Osteoblast (primary cell): ENCODE results near the gene ITGA3. TPM values are rescaled to one million over a fixed set of nuclear protein-coding genes. Genes with fewer than 3 reads are reported as not detected.

ENCODE experiments used
- DNase-seq: peaks from one replicate; pipeline ENCODE4 v3.0.0; 2011; ENCODE audit warnings: low spot score, mixed read lengths; ENCODE audit not compliant: insufficient read length; ENCODE audit errors: missing footprints
- H2AFZ ChIP-seq: 2 replicates; pipeline ENCODE4 v1.6.0; 2011; ENCODE audit warnings: mild to moderate bottlenecking, low read length
- H3K27ac ChIP-seq: 2 replicates; pipeline ENCODE4 v1.5.1; 2011; ENCODE audit warnings: mild to moderate bottlenecking, low read depth, low read length, moderate library complexity
- H3K27me3 ChIP-seq: 2 replicates; pipeline ENCODE4 v1.6.0; 2012; ENCODE audit warnings: mild to moderate bottlenecking, control low read depth, inconsistent platforms, low read length, moderate library complexity; ENCODE audit not compliant: insufficient read depth
- H3K36me3 ChIP-seq: 2 replicates; pipeline ENCODE4 v1.5.1; 2011; ENCODE audit warnings: mild to moderate bottlenecking, low read length, control low read depth, moderate library complexity; ENCODE audit not compliant: insufficient read depth
- H3K4me1 ChIP-seq: 2 replicates; pipeline ENCODE4 v1.5.1; 2011; ENCODE audit warnings: mild to moderate bottlenecking, low read length, control low read depth, moderate library complexity; ENCODE audit not compliant: insufficient read depth
- H3K4me2 ChIP-seq: 2 replicates; pipeline ENCODE4 v1.6.0; 2011; ENCODE audit warnings: mild to moderate bottlenecking, low read length; ENCODE audit not compliant: insufficient read depth
- H3K4me3 ChIP-seq: fragments of 200-600 bp; sonication (generic); 3 replicates; pipeline ENCODE4 v1.5.1; 2012; ENCODE audit warnings: mild to moderate bottlenecking, low read length, inconsistent platforms; ENCODE audit not compliant: insufficient read depth
- H3K79me2 ChIP-seq: 2 replicates; pipeline ENCODE4 v1.6.0; 2012; ENCODE audit warnings: mild to moderate bottlenecking, low read length, control low read depth, inconsistent platforms; ENCODE audit not compliant: insufficient read depth
- H3K9me3 ChIP-seq: 2 replicates; pipeline ENCODE4 v1.5.1; 2011; ENCODE audit warnings: low read depth, low read length, control low read depth
- H4K20me1 ChIP-seq: 2 replicates; pipeline ENCODE4 v1.6.0; 2012; ENCODE audit warnings: mild to moderate bottlenecking, low read length, control low read depth; ENCODE audit not compliant: insufficient read depth
- total RNA-seq: library from RNA; depleted of rRNA; stranded (reverse); fragments of >200 nt; gene quantifications from 2 replicates; pipeline ENCODE4 v1.2.3, GENCODE V29; 2012
- TF ChIP-seq, protein P1 (sequence below): IDR thresholded peaks from 2 replicates; pipeline ENCODE4 v1.5.1; 2011; ENCODE audit warnings: mild to moderate bottlenecking, low read depth, low read length, moderate library complexity; ENCODE audit errors: extremely low read depth

ITGA3 gene
- total RNA-seq, 1 donor, result 81.4 TPM

- DNase-seq, result peak; percentile 45
- H3K27ac ChIP-seq, result no peak overlapping the region
- no peaks in the 10 kb centered on the region for H3K9me3 ChIP-seq
- no peaks in the 10 kb centered on the region for H3K27me3 ChIP-seq
- no peak overlapping the region for H2AFZ ChIP-seq
- peaks cover 15% of the 10 kb centered on the region for H3K79me2 ChIP-seq
- H3K4me2 ChIP-seq, result no peak overlapping the region
- H3K4me3 ChIP-seq, result no peak overlapping the region
- TF ChIP-seq, protein P1, sequence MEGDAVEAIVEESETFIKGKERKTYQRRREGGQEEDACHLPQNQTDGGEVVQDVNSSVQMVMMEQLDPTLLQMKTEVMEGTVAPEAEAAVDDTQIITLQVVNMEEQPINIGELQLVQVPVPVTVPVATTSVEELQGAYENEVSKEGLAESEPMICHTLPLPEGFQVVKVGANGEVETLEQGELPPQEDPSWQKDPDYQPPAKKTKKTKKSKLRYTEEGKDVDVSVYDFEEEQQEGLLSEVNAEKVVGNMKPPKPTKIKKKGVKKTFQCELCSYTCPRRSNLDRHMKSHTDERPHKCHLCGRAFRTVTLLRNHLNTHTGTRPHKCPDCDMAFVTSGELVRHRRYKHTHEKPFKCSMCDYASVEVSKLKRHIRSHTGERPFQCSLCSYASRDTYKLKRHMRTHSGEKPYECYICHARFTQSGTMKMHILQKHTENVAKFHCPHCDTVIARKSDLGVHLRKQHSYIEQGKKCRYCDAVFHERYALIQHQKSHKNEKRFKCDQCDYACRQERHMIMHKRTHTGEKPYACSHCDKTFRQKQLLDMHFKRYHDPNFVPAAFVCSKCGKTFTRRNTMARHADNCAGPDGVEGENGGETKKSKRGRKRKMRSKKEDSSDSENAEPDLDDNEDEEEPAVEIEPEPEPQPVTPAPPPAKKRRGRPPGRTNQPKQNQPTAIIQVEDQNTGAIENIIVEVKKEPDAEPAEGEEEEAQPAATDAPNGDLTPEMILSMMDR, result no peak
- H4K20me1 ChIP-seq, result peaks cover 21% of the 10 kb centered on the region
- peaks cover 53% of the 10 kb centered on the region for H3K4me1 ChIP-seq
- peaks cover 19% of the 10 kb centered on the region for H3K36me3 ChIP-seq
Observed at GRCh38 chr17:50098583-50098982, 42.7 kb downstream of the ITGA3 start.

GRCh38 chr17:50099003-50099402, 43.1 kb downstream of the ITGA3 start:
- peaks cover 52% of the 10 kb centered on the region for H3K4me1 ChIP-seq
- TF ChIP-seq, protein P1, result no peak

DNA sequence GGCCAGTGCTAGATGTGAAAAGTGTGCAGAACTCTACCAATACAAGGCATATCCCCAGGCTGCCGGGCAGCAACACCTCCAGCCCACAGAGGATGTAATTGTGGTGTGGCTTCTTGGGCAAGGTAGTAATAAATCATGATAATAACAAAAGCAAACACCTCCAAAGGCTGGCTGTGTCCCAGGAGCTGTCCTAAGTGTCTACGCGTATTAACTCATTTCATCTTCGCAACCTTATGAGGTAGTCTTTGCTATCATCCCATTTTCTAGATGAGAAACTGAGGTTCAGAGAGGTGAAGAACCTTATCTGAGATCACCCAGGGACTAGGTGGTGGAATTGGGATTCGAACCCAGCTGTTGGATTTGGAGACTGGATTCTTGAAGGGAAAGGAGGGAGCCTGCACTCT, 44.6 kb downstream of the ITGA3 start:
- Histone ChIP-seq H3K79me2 (peaks cover 13% of the 10 kb centered on the region), H3K4me1 (peaks cover 42% of the 10 kb centered on the region), H4K20me1 (peaks cover 25% of the 10 kb centered on the region), H3K27ac (no peak overlapping the region), H3K36me3 (peaks cover 20% of the 10 kb centered on the region), H3K4me2 (no peak overlapping the region), H3K27me3 (no peaks in the 10 kb centered on the region), H2AFZ (no peak overlapping the region), H3K9me3 (no peaks in the 10 kb centered on the region), H3K4me3 (no peak overlapping the region)
- no peak for DNase-seq
- TF ChIP-seq, protein P1, result no peak

More at GRCh38 chr17:50099003-50099402, 43.1 kb downstream of the ITGA3 start:
- Histone ChIP-seq H2AFZ (no peak overlapping the region), H3K27me3 (no peaks in the 10 kb centered on the region), H3K4me2 (no peak overlapping the region), H3K27ac (no peak overlapping the region), H3K79me2 (peaks cover 15% of the 10 kb centered on the region), H3K36me3 (peaks cover 19% of the 10 kb centered on the region), H3K9me3 (no peaks in the 10 kb centered on the region), H3K4me3 (no peak overlapping the region), H4K20me1 (peaks cover 25% of the 10 kb centered on the region)
- DNase-seq, result peak; percentile 36

DNA sequence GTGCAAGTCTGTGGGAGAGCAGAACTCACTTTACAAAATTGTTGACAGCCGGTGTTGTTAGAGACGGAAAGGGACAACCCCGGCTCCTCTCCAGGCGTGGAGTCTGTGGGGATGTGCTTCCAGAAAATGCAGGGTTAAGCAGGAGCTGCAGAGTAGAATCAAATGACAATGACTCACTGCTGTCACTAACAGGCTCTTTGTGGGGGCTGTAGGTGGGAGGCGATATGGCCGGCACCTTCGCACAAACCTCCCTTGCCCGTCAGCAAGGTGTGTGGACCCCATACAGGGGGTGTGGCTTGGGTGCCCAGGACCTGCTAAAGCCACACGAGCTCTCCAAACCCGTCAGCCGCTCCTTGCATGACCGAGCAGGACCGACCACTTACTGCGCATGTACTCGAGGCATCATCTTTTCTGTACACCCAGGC, 45.0 kb downstream of the ITGA3 start:
- peak; percentile 75 for DNase-seq
- Histone ChIP-seq H2AFZ (no peak overlapping the region), H3K9me3 (no peaks in the 10 kb centered on the region), H3K27ac (no peak overlapping the region), H4K20me1 (peaks cover 25% of the 10 kb centered on the region), H3K4me2 (no peak overlapping the region), H3K4me3 (no peak overlapping the region), H3K36me3 (peaks cover 24% of the 10 kb centered on the region), H3K4me1 (peaks cover 38% of the 10 kb centered on the region), H3K27me3 (no peaks in the 10 kb centered on the region), H3K79me2 (peaks cover 9% of the 10 kb centered on the region)
- TF ChIP-seq, protein P1, result no peak
